Measurements from ENCODE around the gene CHMP4B. TPM values are rescaled to one million over a fixed set of nuclear protein-coding genes. Genes with fewer than 3 reads are reported as not detected.
A peak's percentile ranks its signal among the peaks of the same experiment; 100 is the strongest.
"Not testable (repeated sequence)": the region's sequence is repeated elsewhere in the genome, so short reads cannot be mapped to it uniquely, and the experiment has no call there.

Gene CHMP4B
- total RNA-seq, 1 donor from 2014 or later, result 27.7 TPM

- DNase-seq (ENCODE audit: low spot score in 2 of 2), result no peak
- FAIRE-seq, result no peak
These were observed 21.9 kb upstream of the CHMP4B start for GRCh38 chr20:33789109-33789857.

GRCh38 chr20:33789858-33790182 is 21.3 kb upstream of the CHMP4B start:
- no peak for FAIRE-seq
- no peak for DNase-seq (ENCODE audit: low spot score in 2 of 2)

- FAIRE-seq, result no peak
- no peak for DNase-seq (ENCODE audit: low spot score in 2 of 2)
These were observed 20.6 kb upstream of the CHMP4B start for GRCh38 chr20:33790566-33790965.

GRCh38 chr20:33791021-33791420 is 20.1 kb upstream of the CHMP4B start:
- DNase-seq (ENCODE audit: low spot score in 2 of 2), result no peak
- FAIRE-seq, result no peak

- no peak for FAIRE-seq
These were observed 19.6 kb upstream of the CHMP4B start for GRCh38 chr20:33791540-33791939.

GRCh38 chr20:33791959-33792597 is 19.1 kb upstream of the CHMP4B start:
- DNase-seq (ENCODE audit: low spot score in 2 of 2) (peak in 1 of 2 donors; percentile 54), FAIRE-seq (no peak)

More at GRCh38 chr20:33791540-33791939, 19.6 kb upstream of the CHMP4B start:
- DNase-seq (ENCODE audit: low spot score in 2 of 2), result no peak

GRCh38 chr20:33792598-33792989 is 18.6 kb upstream of the CHMP4B start:
- DNase-seq (ENCODE audit: low spot score in 2 of 2); FAIRE-seq: not testable (repeated sequence)

GRCh38 chr20:33793011-33793931 is 17.9 kb upstream of the CHMP4B start:
- FAIRE-seq (no peak), DNase-seq (ENCODE audit: low spot score in 2 of 2) (no peak)

GRCh38 chr20:33796263-33796906 is 14.8 kb upstream of the CHMP4B start:
- DNase-seq (ENCODE audit: low spot score in 2 of 2), result no peak

GRCh38 chr20:33796907-33797544 is 14.1 kb upstream of the CHMP4B start:
- FAIRE-seq (no peak), DNase-seq (ENCODE audit: low spot score in 2 of 2) (no peak)

More at GRCh38 chr20:33796263-33796906, 14.8 kb upstream of the CHMP4B start:
- FAIRE-seq, result no peak

GRCh38 chr20:33798444-33798843 is 12.7 kb upstream of the CHMP4B start:
- DNase-seq (ENCODE audit: low spot score in 2 of 2) (no peak), FAIRE-seq (no peak)

GRCh38 chr20:33803921-33804337 is 7.2 kb upstream of the CHMP4B start:
- DNase-seq (ENCODE audit: low spot score in 2 of 2) (no peak), FAIRE-seq (no peak)

GRCh38 chr20:33808388-33808787 is 2.8 kb upstream of the CHMP4B start:
- FAIRE-seq (no peak), DNase-seq (ENCODE audit: low spot score in 2 of 2) (no peak)

- FAIRE-seq, result no peak
- no peak for DNase-seq (ENCODE audit: low spot score in 2 of 2)
These were observed 889 bp upstream of the CHMP4B start for GRCh38 chr20:33810259-33810658.

GRCh38 chr20:33811776-33812151 is 616 bp downstream of the CHMP4B start:
- DNase-seq (ENCODE audit: low spot score in 2 of 2), result no peak
- no peak for FAIRE-seq

- DNase-seq (ENCODE audit: low spot score in 2 of 2), result peak in 1 of 2 donors; percentile 74
- no peak for FAIRE-seq
These were observed 1.2 kb downstream of the CHMP4B start for GRCh38 chr20:33812152-33812849.

GRCh38 chr20:33812908-33813462 is 1.8 kb downstream of the CHMP4B start:
- FAIRE-seq, result no peak

GRCh38 chr20:33814238-33814712 is 3.1 kb downstream of the CHMP4B start:
- DNase-seq (ENCODE audit: low spot score in 2 of 2) (no peak), FAIRE-seq (no peak)

More at GRCh38 chr20:33812908-33813462, 1.8 kb downstream of the CHMP4B start:
- no peak for DNase-seq (ENCODE audit: low spot score in 2 of 2)

- DNase-seq (ENCODE audit: low spot score in 2 of 2) (no peak), FAIRE-seq (no peak)
These were observed 4.5 kb downstream of the CHMP4B start for GRCh38 chr20:33815671-33816070.

Data from frontal cortex (tissue), 4 donors.